Aorta (tissue), 5 donors: ENCODE data around the gene TSTD1. TPM values are rescaled to one million over a fixed set of nuclear protein-coding genes. Genes with fewer than 3 reads are reported as not detected.

Experiments used
- ATAC-seq: fragments of 200-7000 bp; cut with Tn5 transposase; one replicate; pipeline ENCODE4 v1.9.1; 2022; ENCODE audit warnings: moderate library complexity; ENCODE audit not compliant: low FRiP score
- DNase-seq, 2 donors: peaks; one replicate each; pipeline ENCODE4 v3.0.0-alpha.2; 2020
- H3K27ac ChIP-seq, 2 donors: one replicate each; pipeline ENCODE4 v1.5.1; 2013; ENCODE audit warnings: low read length in 2 of 2, mild to moderate bottlenecking in 2 of 2, moderate library complexity in 2 of 2, control low read depth in 1 of 2, inconsistent platforms in 1 of 2, low read depth in 1 of 2
- H3K27me3 ChIP-seq, 2 donors: one replicate each; pipeline ENCODE4 v1.6.1; 2013; ENCODE audit warnings: control low read depth in 1 of 2, low read length in 1 of 2, mild to moderate bottlenecking in 1 of 2, moderate library complexity in 1 of 2; ENCODE audit not compliant: insufficient read depth in 2 of 2, control insufficient read depth in 1 of 2
- H3K36me3 ChIP-seq, 2 donors: one replicate each; pipeline ENCODE4 v1.6.1; 2013; ENCODE audit warnings: control low read depth in 1 of 2, low read length in 1 of 2, mild to moderate bottlenecking in 1 of 2; ENCODE audit not compliant: insufficient read depth in 2 of 2, control insufficient read depth in 1 of 2
- H3K4me1 ChIP-seq, 2 donors: one replicate each; pipeline ENCODE4 v1.6.1; 2013; ENCODE audit warnings: low read length in 2 of 2, control low read depth in 1 of 2, mild to moderate bottlenecking in 1 of 2, moderate library complexity in 1 of 2; ENCODE audit not compliant: insufficient read depth in 2 of 2, control insufficient read depth in 1 of 2
- H3K4me3 ChIP-seq, 2 donors: one replicate each; pipeline ENCODE4 v1.5.1; 2013; ENCODE audit warnings: low read length in 2 of 2, control low read depth in 1 of 2, mild to moderate bottlenecking in 1 of 2
- H3K9me3 ChIP-seq: one replicate; pipeline ENCODE4 v1.6.1; 2013; ENCODE audit warnings: mild to moderate bottlenecking, low read length; ENCODE audit not compliant: control insufficient read depth
- WGBS, 2 donors: extraction: QIAGEN DNeasy Blood & Tissue Kit; methylation state at CpG; one replicate each; pipeline ENCODE4 v1.1.7; 2013; 5-methylcytosine and 5-hydroxymethylcytosine counted together
- intact Hi-C, 2 donors: fragments of 100-400 bp; cut with DNase I; formaldehyde crosslinking; loops; one replicate each; pipeline versions ENCODE4 v1.14.2 to v1.15.0; 2022
- polyA plus RNA-seq, 2 donors: library from polyadenylated mRNA; stranded (reverse); fragments of 200-250 nt; gene quantifications; one replicate each; pipeline ENCODE4 v1.2.3, GENCODE V29; 2013
- total RNA-seq, 2 donors: library from RNA; stranded (reverse); fragmentation: NEBNext Ultra II Directional; extraction: Animal tissue kit (Norgen Biotek cat#: 25700); gene quantifications; one replicate each; pipeline ENCODE4 v1.2.1, GENCODE V29; 2021
- donor health status: healthy with polysubstance abuse.
- donor health status: Bipolar disorder and iron deficiency.
- donor health status: DM: no; HTN: no; CAD: no.
- donor health status: DM: no; HTN: no; CAD: no.
- donor health status: DM: yes; HTN: yes; CAD: no.

The TSTD1 gene
- total and polyA plus RNA-seq, 4 donors = 9.1 to 31.9 (median 12.9) TPM

DNA sequence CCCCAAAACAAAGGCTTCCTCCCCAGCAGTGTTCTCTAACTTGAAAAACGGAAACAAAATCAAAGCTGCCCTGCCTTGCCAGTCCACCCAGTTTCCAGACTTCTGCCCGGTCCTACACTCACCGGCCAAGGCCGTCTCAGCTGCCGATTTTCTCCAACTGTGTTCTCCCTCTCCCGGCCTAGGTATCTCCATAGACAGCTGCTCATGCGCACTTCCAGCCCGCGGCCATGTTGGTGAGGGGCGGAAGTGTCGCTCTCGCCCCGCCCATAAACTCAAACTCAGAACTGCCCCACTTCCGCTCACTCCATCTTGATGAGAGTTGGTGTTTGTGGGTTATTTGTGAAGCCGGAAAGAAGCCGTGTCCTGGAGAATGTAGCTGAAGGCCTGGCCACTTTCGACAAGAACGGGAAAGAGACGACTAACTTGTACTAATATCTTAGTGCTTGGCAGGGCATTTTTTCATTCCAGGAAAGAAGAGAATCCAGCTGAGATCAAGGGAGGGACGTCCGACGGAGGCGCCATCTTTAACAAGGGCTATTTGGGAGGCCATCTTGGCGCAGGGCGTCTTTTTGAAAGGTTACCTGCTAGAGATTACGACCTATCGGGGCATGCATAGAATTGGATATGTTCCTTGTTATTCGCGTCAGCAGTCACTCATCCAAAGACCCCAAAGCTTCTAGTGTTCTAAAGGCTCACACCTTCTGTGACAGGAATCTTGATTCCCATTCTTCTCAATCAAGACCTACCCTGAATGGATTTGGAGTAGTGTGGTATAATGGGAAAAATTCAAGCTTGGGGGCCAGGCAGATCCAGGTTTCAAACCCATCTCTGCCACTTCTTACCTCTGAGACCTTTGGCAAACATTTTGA lies 7.2 kb upstream of the TSTD1 start, which contains the start of gene USF1:
Gene USF1, minus strand, starts transcription at position 242 of the 869 bp plus-strand sequence. CDS start 2,702 bp downstream, outside the sequence.
- H3K4me1 ChIP-seq = no peaks in the 10 kb centered on the region
- DNase-seq (peak; percentile 95 to 96), ATAC-seq (peak; percentile 97)
- peak within 1 kb of the TSS; percentile 83 for H3K27ac ChIP-seq
- no peaks in the 10 kb centered on the region for H3K27me3 ChIP-seq
- H3K36me3 ChIP-seq = peaks cover 0 to 4% of the 10 kb centered on the region in 2 donors
- intact Hi-C loops = loop anchor here in 1 of 2 donors (5.0 kb wide), 1 partner anchor 71 kb away; the partner anchor contains the start of genes NIT1 and PFDN2
- H3K4me3 ChIP-seq = peak within 1 kb of the TSS; percentile 74 to 92
- H3K9me3 ChIP-seq = no peaks in the 10 kb centered on the region
- 0 to 1% methylated on average over 29 of the region's 29 CpGs for WGBS, 2 donors

GRCh38 chr1:161044908-161045735 lies 6.4 kb upstream of the TSTD1 start:
- intact Hi-C loops = loop anchor here in 1 of 2 donors (5.0 kb wide), 1 partner anchor 72 kb away; the partner anchor contains the start of genes NIT1 and PFDN2
- DNase-seq = peak; percentile 80 to 86
- H3K9me3 ChIP-seq = no peaks in the 10 kb centered on the region
- no peaks in the 10 kb centered on the region for H3K27me3 ChIP-seq
- 0% methylated on average over 44 to 48 of the region's 48 CpGs for WGBS, 2 donors
- H3K36me3 ChIP-seq = peaks cover 4% of the 10 kb centered on the region in 2 donors
- peak overlapping the region; percentile 74 to 92 for H3K4me3 ChIP-seq
- peak; percentile 79 for ATAC-seq
- H3K4me1 ChIP-seq = no peaks in the 10 kb centered on the region
- peak overlapping the region; percentile 83 for H3K27ac ChIP-seq

GRCh38 chr1:161044535-161044907 lies 5.8 kb upstream of the TSTD1 start:
- Histone ChIP-seq H3K27ac (no peak overlapping the region), H3K27me3 (no peaks in the 10 kb centered on the region), H3K9me3 (no peaks in the 10 kb centered on the region), H3K4me3 (peak overlapping the region; percentile 74 to 92), H3K36me3 (peaks cover 4 to 9% of the 10 kb centered on the region in 2 donors), H3K4me1 (no peaks in the 10 kb centered on the region)
- peak in 1 of 2 donors; percentile 14 for DNase-seq
- intact Hi-C loops = no loop called here
- no peak for ATAC-seq

DNA sequence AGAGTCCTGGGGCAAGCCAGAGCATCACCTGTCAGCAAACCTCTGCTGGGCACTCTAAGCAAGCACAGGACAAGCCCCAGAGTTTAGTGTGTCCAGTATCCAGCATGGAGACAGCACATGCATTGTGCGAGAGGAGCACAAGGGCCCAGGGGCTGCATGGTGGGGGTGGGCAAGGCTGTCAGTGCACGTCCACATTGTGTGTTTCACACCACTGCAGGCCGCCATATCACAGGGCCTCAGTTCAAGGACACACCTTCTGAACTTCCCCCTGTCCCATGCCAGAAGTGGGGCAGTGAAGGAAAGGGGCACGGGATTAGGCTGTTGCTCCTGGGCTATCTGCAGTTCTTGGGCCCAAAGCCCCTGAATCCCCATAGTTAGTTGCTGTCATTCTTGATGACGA lies 782 bp upstream of the TSTD1 start:
- WGBS, 2 donors = 75 to 77% methylated on average over 5 of the region's 5 CpGs
- DNase-seq (no peak), ATAC-seq (no peak)
- Histone ChIP-seq H3K4me1 (no peaks in the 10 kb centered on the region), H3K9me3 (no peaks in the 10 kb centered on the region), H3K4me3 (no peak overlapping the region), H3K27me3 (no peaks in the 10 kb centered on the region), H3K36me3 (peaks cover 4 to 11% of the 10 kb centered on the region in 2 donors), H3K27ac (no peak overlapping the region)
- intact Hi-C loops = no loop called here

GRCh38 chr1:161039154-161039545 lies 386 bp upstream of the TSTD1 start:
- DNase-seq = no peak
- intact Hi-C loops = no loop called here
- H3K4me1 ChIP-seq = no peaks in the 10 kb centered on the region
- no peaks in the 10 kb centered on the region for H3K27me3 ChIP-seq
- ATAC-seq = no peak
- H3K36me3 ChIP-seq = peaks cover 4 to 11% of the 10 kb centered on the region in 2 donors
- no peak overlapping the region for H3K27ac ChIP-seq
- no peak overlapping the region for H3K4me3 ChIP-seq
- 25 to 44% methylated on average over 3 of the region's 3 CpGs for WGBS, 2 donors
- H3K9me3 ChIP-seq = no peaks in the 10 kb centered on the region

GRCh38 chr1:161037661-161038522 lies 872 bp downstream of the TSTD1 start:
- Histone ChIP-seq H3K9me3 (no peaks in the 10 kb centered on the region), H3K4me3 (no peak overlapping the region), H3K4me1 (no peaks in the 10 kb centered on the region), H3K27ac (no peak overlapping the region), H3K27me3 (no peaks in the 10 kb centered on the region), H3K36me3 (peaks cover 4 to 11% of the 10 kb centered on the region in 2 donors)
- WGBS, 2 donors = 72 to 76% methylated on average over 21 of the region's 21 CpGs
- ATAC-seq (no peak), DNase-seq (no peak)
- intact Hi-C loops = no loop called here

- no peaks in the 10 kb centered on the region for H3K36me3 ChIP-seq
- H3K4me3 ChIP-seq = no peak overlapping the region
- H3K27ac ChIP-seq = no peak overlapping the region
- H3K9me3 ChIP-seq = no peaks in the 10 kb centered on the region
- 95 to 96% methylated on average over 3 of the region's 3 CpGs for WGBS, 2 donors
- intact Hi-C loops = no loop called here
- no peaks in the 10 kb centered on the region for H3K4me1 ChIP-seq
- no peak for DNase-seq
- ATAC-seq = no peak
- no peaks in the 10 kb centered on the region for H3K27me3 ChIP-seq
Measured at GRCh38 chr1:161033751-161034150, 5.0 kb downstream of the TSTD1 start.

DNA sequence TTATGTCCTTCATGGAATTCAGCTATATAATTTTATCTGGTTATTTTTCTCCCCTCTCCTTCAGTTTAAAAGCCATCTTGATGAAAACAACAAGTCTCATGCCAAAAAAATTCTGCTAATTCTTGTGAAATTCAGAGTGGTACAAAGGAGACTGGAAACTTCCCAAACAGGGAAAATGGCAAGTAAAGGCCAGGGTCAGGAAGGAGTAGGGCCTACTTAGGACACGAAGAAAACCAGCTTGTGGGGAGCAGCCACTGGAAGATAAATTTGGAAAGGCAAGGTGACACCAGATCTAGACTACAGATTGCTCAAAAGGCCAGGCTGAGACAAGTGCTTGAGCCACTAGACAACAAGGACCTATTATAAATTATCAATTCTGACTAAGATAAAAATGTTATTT lies 6.4 kb downstream of the TSTD1 start:
- WGBS, 2 donors = 83 to 84% methylated on average over 1 of the region's 1 CpG
- Histone ChIP-seq H3K36me3 (no peaks in the 10 kb centered on the region), H3K9me3 (no peaks in the 10 kb centered on the region), H3K4me3 (no peak overlapping the region), H3K27ac (no peak overlapping the region), H3K4me1 (no peaks in the 10 kb centered on the region), H3K27me3 (no peaks in the 10 kb centered on the region)
- ATAC-seq = no peak
- no peak for DNase-seq
- intact Hi-C loops = no loop called here
